Small intestine (tissue), 7 donors: ENCODE measurements around the gene PGA3. TPM values are rescaled to one million over a fixed set of nuclear protein-coding genes. Genes with fewer than 3 reads are reported as not detected.
"Not testable (repeated sequence)": the region's sequence is repeated elsewhere in the genome, so short reads cannot be mapped to it uniquely, and the experiment has no call there.

ENCODE experiments used
- DNase-seq, 2 donors: peaks; one replicate each; pipeline versions ENCODE4 v3.0.0 to v3.0.0-alpha.2; 2013
- FAIRE-seq: peaks from 2 replicates; lab custom pipeline; 2012; peaks lifted over from hg19 to GRCh38; lab: Jason Lieb, UNC
- H3K27ac ChIP-seq, 3 donors: one replicate each; pipeline ENCODE4 v1.5.1; 2013; ENCODE audit warnings: low read length in 2 of 3, mild to moderate bottlenecking in 2 of 3, control low read depth in 1 of 3, inconsistent platforms in 1 of 3, low read depth in 1 of 3, moderate library complexity in 1 of 3
- H3K27me3 ChIP-seq, 3 donors: one replicate each; pipeline ENCODE4 v1.6.1; 2013; ENCODE audit warnings: low read length in 3 of 3, inconsistent platforms in 1 of 3; ENCODE audit not compliant: control insufficient read depth in 3 of 3, insufficient read depth in 3 of 3
- H3K36me3 ChIP-seq, 3 donors: one replicate each; pipeline ENCODE4 v1.6.1; 2013; ENCODE audit warnings: low read length in 3 of 3, inconsistent platforms in 1 of 3, low read depth in 1 of 3, mild to moderate bottlenecking in 1 of 3, moderate library complexity in 1 of 3; ENCODE audit not compliant: control insufficient read depth in 3 of 3, insufficient read depth in 2 of 3
- H3K4me1 ChIP-seq, 3 donors: one replicate each; pipeline ENCODE4 v1.6.1; 2013; ENCODE audit warnings: low read length in 2 of 3, inconsistent platforms in 1 of 3, low read depth in 1 of 3, mild to moderate bottlenecking in 1 of 3, moderate library complexity in 1 of 3; ENCODE audit not compliant: control insufficient read depth in 3 of 3, insufficient read depth in 2 of 3
- H3K4me3 ChIP-seq, 3 donors: one replicate each; pipeline ENCODE4 v1.5.1; 2013; ENCODE audit warnings: low read length in 3 of 3, control low read depth in 1 of 3, inconsistent platforms in 1 of 3, low read depth in 1 of 3, mild to moderate bottlenecking in 1 of 3, moderate library complexity in 1 of 3
- H3K9me3 ChIP-seq, 2 donors: one replicate each; pipeline ENCODE4 v1.6.1; 2013; ENCODE audit warnings: low read depth in 1 of 2, low read length in 1 of 2; ENCODE audit not compliant: control insufficient read depth in 2 of 2, insufficient read depth in 1 of 2
- WGBS, 3 donors: extraction: QIAGEN DNeasy Blood & Tissue Kit; methylation state at CpG; one replicate each; pipeline ENCODE4 v1.1.7; 2013; 5-methylcytosine and 5-hydroxymethylcytosine counted together
- polyA plus RNA-seq, 4 donors: library from polyadenylated mRNA; stranded (reverse) in 3 of 4; unstranded in 1 of 4; fragments of 200-250 nt in 3 of 4; fragments of 120-200 nt in 1 of 4; gene quantifications; one replicate each; pipeline versions ENCODE4 v1.2.1 to v1.2.3, GENCODE V29; 2013
- donor health status: healthy with polysubstance abuse.
- donor health status: control.
- donor health status: control.
- donor health status: Bipolar disorder and iron deficiency.
- donor health status: healthy.

PGA3 gene
- polyA plus RNA-seq, 4 donors = 0.47 to 86.2 (median 8.5) TPM

DNA sequence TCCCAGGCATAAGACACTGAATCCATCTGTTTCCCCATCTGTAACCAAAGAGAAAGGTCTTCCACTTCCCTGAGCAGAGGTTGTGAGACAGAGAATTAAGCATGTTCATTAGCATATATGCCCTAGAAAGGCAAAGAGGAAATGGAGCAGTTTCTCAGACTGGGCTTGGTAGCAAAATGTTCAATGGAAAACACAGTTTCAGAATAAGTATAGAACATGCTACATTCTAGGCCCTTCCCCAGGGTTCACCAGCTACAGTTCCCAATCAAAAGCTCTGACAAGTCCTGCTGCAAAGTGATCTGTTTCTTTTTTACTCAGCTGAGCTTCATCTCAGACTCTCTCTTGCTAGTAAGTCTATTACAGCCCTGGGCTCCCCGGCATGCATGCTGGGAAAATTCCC, 49.0 kb downstream of the PGA3 start:
- DNase-seq, H3K36me3 ChIP-seq, H3K9me3 ChIP-seq, H3K27me3 ChIP-seq, H3K4me1 ChIP-seq, FAIRE-seq, H3K4me3 ChIP-seq, H3K27ac ChIP-seq: not testable (repeated sequence)
- 29 to 67% (median 67%) methylated on average over 1 of the region's 1 CpG for WGBS, 3 donors

DNA sequence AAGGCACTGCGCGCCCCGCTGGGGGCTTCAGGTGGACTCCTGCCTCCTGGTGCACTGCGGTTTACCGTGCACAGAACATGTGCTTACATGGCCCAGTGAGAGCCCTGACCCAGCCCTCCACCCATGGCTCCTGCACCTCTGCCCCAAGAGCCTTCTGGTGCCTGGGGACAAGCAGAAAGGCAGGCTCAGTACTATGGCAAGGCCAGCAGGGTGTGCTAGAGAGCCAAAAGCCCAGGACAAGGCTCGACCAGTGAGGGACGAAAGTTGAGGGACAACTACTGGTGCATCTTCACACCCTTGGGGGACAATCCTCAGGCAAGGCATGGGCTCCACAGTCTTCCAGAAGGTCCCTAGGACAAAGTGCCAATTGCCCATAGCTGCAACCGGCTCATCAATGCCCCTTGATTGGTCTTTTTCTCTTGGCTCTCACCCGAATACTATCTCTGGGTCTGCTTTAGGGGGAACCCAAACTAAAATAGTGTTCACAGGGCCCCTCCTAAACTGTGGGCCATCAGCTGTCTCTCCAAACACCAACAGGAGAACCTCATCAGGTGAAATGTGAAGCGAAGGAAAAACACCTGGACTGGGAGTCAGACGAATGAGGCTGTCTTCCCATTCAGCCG, 51.2 kb downstream of the PGA3 start:
- DNase-seq = peak; percentile 73 to 75
- 54 to 56% (median 55%) methylated on average over 12 of the region's 12 CpGs for WGBS, 3 donors
- Histone ChIP-seq H3K9me3 (no peaks in the 10 kb centered on the region), H3K36me3 (peaks cover 0 to 11% (median 0%) of the 10 kb centered on the region in 3 donors), H3K27me3 (no peaks in the 10 kb centered on the region), H3K27ac (no peak overlapping the region), H3K4me1 (no peaks in the 10 kb centered on the region), H3K4me3 (no peak overlapping the region)
- FAIRE-seq = no peak

DNA sequence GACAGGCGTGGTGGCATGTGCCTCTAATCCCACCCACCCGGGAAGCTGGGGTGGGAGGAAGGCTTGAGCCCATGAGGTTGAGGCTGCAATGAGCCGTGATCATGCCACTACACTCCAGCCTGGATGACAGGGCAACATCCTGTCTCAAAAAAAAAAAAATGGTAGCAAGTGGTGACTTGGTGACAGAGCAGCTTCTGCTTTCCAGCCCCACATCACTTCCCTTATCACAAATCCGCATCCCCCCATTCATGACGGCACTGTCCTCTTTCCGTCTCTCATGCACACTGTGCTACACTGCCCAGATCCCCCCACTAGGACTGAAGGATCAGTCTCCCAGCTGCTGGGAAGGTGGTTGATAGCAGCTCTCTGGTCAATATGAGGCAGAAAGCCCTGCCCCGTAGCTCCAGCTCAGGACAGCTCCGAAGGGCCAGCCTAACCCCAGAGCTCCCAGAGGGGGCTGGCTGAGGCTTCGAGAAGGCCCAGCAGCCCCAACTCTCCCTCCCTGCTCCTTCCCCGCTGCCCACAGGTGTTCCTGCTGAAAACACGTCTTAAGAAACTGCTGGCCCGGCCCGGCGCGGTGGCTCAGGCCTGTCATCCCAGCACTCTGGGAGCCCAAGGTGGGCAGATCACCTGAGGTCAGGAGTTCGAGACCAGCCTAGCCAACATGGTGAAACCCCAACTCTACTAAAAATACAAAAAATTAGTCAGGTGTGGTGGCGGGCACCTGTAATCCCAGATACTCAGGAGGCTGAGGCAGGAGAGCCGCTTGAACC, 53.6 kb downstream of the PGA3 start:
- peaks cover 0 to 11% (median 0%) of the 10 kb centered on the region in 3 donors for H3K36me3 ChIP-seq
- H3K9me3 ChIP-seq = no peaks in the 10 kb centered on the region
- no peak overlapping the region for H3K27ac ChIP-seq
- no peaks in the 10 kb centered on the region for H3K4me1 ChIP-seq
- FAIRE-seq (no peak), DNase-seq (no peak)
- WGBS, 3 donors = 90 to 95% (median 93%) methylated on average over 17 to 18 of the region's 18 CpGs
- no peak overlapping the region for H3K4me3 ChIP-seq
- no peaks in the 10 kb centered on the region for H3K27me3 ChIP-seq

DNA sequence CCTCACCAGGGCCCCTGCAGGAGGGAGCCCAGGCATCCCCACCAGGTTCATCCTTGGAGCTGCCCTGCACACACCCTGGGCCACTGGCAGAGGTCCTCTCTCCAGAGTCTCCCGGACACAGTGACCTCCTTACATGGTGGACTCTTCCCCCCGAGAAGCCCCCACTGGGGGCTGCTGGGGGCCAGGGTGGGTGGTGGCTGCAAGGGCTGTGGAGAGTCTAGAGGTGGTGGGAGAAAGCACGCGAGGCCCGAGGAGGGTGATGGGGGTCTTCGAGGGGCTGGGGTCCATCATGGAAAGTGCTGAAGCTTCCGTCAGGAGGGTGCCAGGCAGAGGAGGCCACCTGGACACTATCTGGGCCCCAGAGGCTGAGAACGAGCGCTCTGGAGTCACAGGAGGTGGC, 55.2 kb downstream of the PGA3 start:
- 81 to 87% (median 86%) methylated on average over 8 to 9 of the region's 9 CpGs for WGBS, 3 donors
- Histone ChIP-seq H3K4me1 (no peaks in the 10 kb centered on the region), H3K4me3 (no peak overlapping the region), H3K27ac (no peak overlapping the region), H3K9me3 (no peaks in the 10 kb centered on the region), H3K36me3 (peaks cover 0 to 14% (median 0%) of the 10 kb centered on the region in 3 donors), H3K27me3 (no peaks in the 10 kb centered on the region)
- no peak for DNase-seq
- FAIRE-seq = no peak

DNA sequence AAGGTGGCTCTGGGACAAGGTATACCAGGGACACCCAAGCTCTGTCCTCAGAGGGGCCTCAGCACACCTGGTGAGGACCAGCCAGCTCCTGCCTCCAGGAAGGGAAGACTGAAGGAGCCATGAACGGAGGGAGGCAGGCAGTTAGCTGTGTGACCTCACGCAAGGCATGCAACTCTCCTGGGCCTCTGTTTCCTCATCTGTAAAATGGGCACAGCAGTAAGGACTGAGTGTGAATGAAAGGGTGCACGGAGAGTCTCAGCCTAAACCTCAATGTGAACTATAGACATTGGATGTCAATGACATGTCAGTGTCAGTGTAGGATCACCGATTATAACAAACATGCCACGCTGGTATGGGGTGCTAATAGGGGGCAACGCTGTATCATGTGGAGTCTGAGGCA, 56.0 kb downstream of the PGA3 start:
- 91 to 94% (median 94%) methylated on average over 6 of the region's 6 CpGs for WGBS, 3 donors
- peaks cover 0 to 15% (median 0%) of the 10 kb centered on the region in 3 donors for H3K36me3 ChIP-seq

More for the DNA sequence above, 56.0 kb downstream of the PGA3 start:
- FAIRE-seq = no peak
- Histone ChIP-seq H3K4me1 (peaks cover 0 to under 1% (median 0%) of the 10 kb centered on the region in 3 donors), H3K4me3 (no peak overlapping the region), H3K27ac (no peak overlapping the region), H3K9me3 (no peaks in the 10 kb centered on the region), H3K27me3 (no peaks in the 10 kb centered on the region)
- DNase-seq = no peak

Other genes starting within 250 kb of the PGA3 start
- gene CD6, start 231.8 kb upstream of the PGA3 start, polyA plus RNA-seq = 1 to 10 TPM; 1.3 to 5.1 (median 1.7) TPM
- 1 to 10 TPM in 1 of 4 donors, under 1 TPM in 3; 0.22 to 1.0 (median 0.86) TPM for gene CD5, start 101.0 kb upstream of the PGA3 start, polyA plus RNA-seq
- gene VPS37C, start 42.1 kb upstream of the PGA3 start, polyA plus RNA-seq = 10 to 100 TPM; 17.8 to 40.4 (median 30.9) TPM
- gene PGA4, start 18.8 kb downstream of the PGA3 start, polyA plus RNA-seq = 10 to 100 TPM in 1 of 4 donors, 1 to 10 TPM in 3; 5.4 to 49.3 (median 6.6) TPM
- 1 to 10 TPM in 1 of 4 donors, under 1 TPM in 3; 0.43 to 3.8 (median 0.72) TPM for gene PGA5, start 37.7 kb downstream of the PGA3 start, polyA plus RNA-seq
- gene VWCE, start 91.8 kb downstream of the PGA3 start, polyA plus RNA-seq = 1 to 10 TPM in 3 of 4 donors, under 1 TPM in 1; 0.67 to 3.2 (median 2.1) TPM
- 100 to 1,000 TPM; 137 to 165 (median 153) TPM for gene DDB1, start 129.6 kb downstream of the PGA3 start, polyA plus RNA-seq
- 1,000 to 10,000 TPM in 1 of 4 donors, 100 to 1,000 TPM in 3; 240 to 1,038 (median 445) TPM for gene TKFC, start 129.7 kb downstream of the PGA3 start, polyA plus RNA-seq
- 10 to 100 TPM; 30.8 to 48.4 (median 32.0) TPM for gene CYB561A3, start 158.4 kb downstream of the PGA3 start, polyA plus RNA-seq
- gene TMEM138, start 158.9 kb downstream of the PGA3 start, polyA plus RNA-seq = 10 to 100 TPM; 24.9 to 48.3 (median 38.7) TPM
- gene TMEM216, start 189.1 kb downstream of the PGA3 start, polyA plus RNA-seq = 10 to 100 TPM; 10.1 to 28.9 (median 13.5) TPM
- gene CPSF7, start 226.5 kb downstream of the PGA3 start, polyA plus RNA-seq = 10 to 100 TPM; 30.3 to 91.3 (median 47.7) TPM
- gene SDHAF2, start 226.6 kb downstream of the PGA3 start, polyA plus RNA-seq = 10 to 100 TPM; 43.9 to 63.0 (median 52.1) TPM